ENCODE results near the gene RHOD. TPM values are rescaled to one million over a fixed set of nuclear protein-coding genes. Genes with fewer than 3 reads are reported as not detected.

Gene RHOD
- total and polyA plus RNA-seq, 10 of the 15 experiments (the other 5 are each of a cell fraction or from before 2014, with no cell fraction given), result 0.15 to 2.6 (median 1.9) TPM; not detected in 2

- Histone ChIP-seq H3K36me3 (ENCODE audit: control insufficient read depth in 2 of 2, insufficient read depth in 2 of 2, low read length in 1 of 2) (no peaks in the 10 kb centered on the region), H3K9me3 (replicated peaks; ENCODE audit: control insufficient read depth, insufficient read depth, low read length) (no peaks in the 10 kb centered on the region), H3K27me3 (replicated peaks in 1 of 2; ENCODE audit: control insufficient read depth in 2 of 2, insufficient read depth in 2 of 2, low read length in 1 of 2) (no peaks in the 10 kb centered on the region), H3K27ac (ENCODE audit: control insufficient read depth, insufficient read depth) (peak overlapping the region; percentile 46), H3K4me3 (no peak overlapping the region), H3K79me2 (ENCODE audit: control insufficient read depth, insufficient read depth, low read length) (no peaks in the 10 kb centered on the region), H3K4me1 (ENCODE audit: control insufficient read depth, insufficient read depth, low read length) (peaks cover 17% of the 10 kb centered on the region), H3K9ac (ENCODE audit: control insufficient read depth, insufficient read depth, low read length) (peak overlapping the region; percentile 50), H3K4me2 (ENCODE audit: control insufficient read depth, insufficient read depth) (peak overlapping the region; percentile 74), H4K20me1 (ENCODE audit: control insufficient read depth, insufficient read depth) (no peaks in the 10 kb centered on the region), H2AFZ (ENCODE audit: control insufficient read depth, low read depth, low read length) (peak overlapping the region; percentile 80)
- no TSS peak for BruUV-seq (replicated peaks)
- DNase-seq (ENCODE audit: low read depth, low spot score) (no peak), FAIRE-seq (no peak), ATAC-seq (peak; percentile 73)
- TF ChIP-seq ATF2 (IDR thresholded peaks at IDR 0.05; ENCODE audit: low read length) (no peak), YY1 (IDR thresholded peaks at IDR 0.05; ENCODE audit: low read depth, low read length) (0 out of 2 replicates have a peak, but pooled peaks have one; percentile 13), ZZZ3 (IDR thresholded peaks at IDR 0.05; ENCODE audit: control insufficient read depth, insufficient read length, low read depth) (no peak), RUNX3 (IDR thresholded peaks at IDR 0.05; ENCODE audit: low read length) (no peak), ZNF274 (IDR thresholded peaks at IDR 0.05; ENCODE audit: insufficient read depth, insufficient read length) (no peak), MAX (IDR thresholded peaks at IDR 0.05; ENCODE audit: low read depth, low read length) (no peak), SREBF2 (IDR thresholded peaks at IDR 0.05; ENCODE audit: low read length) (no peak), ZSCAN29 (IDR thresholded peaks at IDR 0.05) (no peak), BHLHE40 (IDR thresholded peaks at IDR 0.05; ENCODE audit: borderline replicate concordance in 1 of 2, low read depth in 2 of 2, low read length in 1 of 2) (no peak), ZNF217 (IDR thresholded peaks at IDR 0.05) (no peak), PKNOX1 (IDR thresholded peaks at IDR 0.05) (peak; percentile 56; the same call in 1 of the 2 replicates)
- in situ Hi-C loops (cut with MboI) (no loop called here), intact Hi-C loops (cut with micrococcal nuclease; ENCODE audit: unreplicated experiment) (no loop called here)
- RAD21 ChIA-PET (ENCODE audit: unreplicated experiment), result interaction anchor here (0.7 to 1.6 kb wide), 5 partner anchors 10 to 251 kb away, joined by 3 to 6 read pairs (median 5); partner anchors contain the start of gene KDM2A
- WGBS (ENCODE audit: insufficient coverage, insufficient replicate concordance, low lambda C conversion rate, missing lambda C conversion rate), result 10% methylated on average over 2 of the region's 2 CpGs
- SMC1A ChIA-PET (ENCODE audit: uncharacterized antibody, unreplicated experiment), result interaction anchor here (0.8 to 2.1 kb wide), 4 partner anchors 10 to 248 kb away, joined by 3 to 16 read pairs (median 4); partner anchors contain the start of gene POLD4
- POLR2A ChIA-PET, result interaction anchor here (0.5 to 0.9 kb wide), 3 partner anchors 11 to 494 kb away, joined by 3 to 5 read pairs (median 3); no protein-coding TSS in a partner anchor
- CTCF ChIA-PET, result interaction anchor here (2.0 to 2.6 kb wide), 2 partner anchors 10 to 62 kb away, joined by 10 to 12 read pairs; no protein-coding TSS in a partner anchor
Observed at GRCh38 chr11:67105964-67106363, 49.3 kb downstream of the RHOD start.
